Neuron (in vitro differentiated cells): ENCODE measurements around the gene IL1RAP.

ENCODE experiments used
- H2AFZ ChIP-seq: one replicate; pipeline ENCODE4 v1.6.1; 2013; ENCODE audit warnings: low read depth, mild to moderate bottlenecking, inconsistent platforms, low read length, moderate library complexity
- H3K27me3 ChIP-seq: one replicate; pipeline ENCODE4 v1.6.1; 2013; ENCODE audit warnings: low read length; ENCODE audit not compliant: insufficient read depth
- H3K36me3 ChIP-seq: one replicate; pipeline ENCODE4 v1.6.1; 2013; ENCODE audit warnings: low read length; ENCODE audit not compliant: insufficient read depth
- H3K4me1 ChIP-seq: one replicate; pipeline ENCODE4 v1.6.1; 2013; ENCODE audit warnings: low read length; ENCODE audit not compliant: insufficient read depth
- H3K4me3 ChIP-seq: 2 replicates; pipeline ENCODE4 v1.5.1; 2013; ENCODE audit warnings: mild to moderate bottlenecking, low read length, moderate library complexity
- H3K9me3 ChIP-seq: one replicate; pipeline ENCODE4 v1.6.1; 2013; ENCODE audit warnings: low read length

IL1RAP gene

GRCh38 chr3:190619761-190620160, 105.9 kb downstream of the IL1RAP start:
- peaks cover 19% of the 10 kb centered on the region for H3K4me1 ChIP-seq
- no peaks in the 10 kb centered on the region for H3K9me3 ChIP-seq
- H3K36me3 ChIP-seq: no peaks in the 10 kb centered on the region
- H3K4me3 ChIP-seq: no peak overlapping the region
- peaks cover 14% of the 10 kb centered on the region for H3K27me3 ChIP-seq
- no peak overlapping the region for H2AFZ ChIP-seq

- peaks cover 19% of the 10 kb centered on the region for H3K4me1 ChIP-seq
- H3K27me3 ChIP-seq: peaks cover 10% of the 10 kb centered on the region
- H3K36me3 ChIP-seq: no peaks in the 10 kb centered on the region
- no peaks in the 10 kb centered on the region for H3K9me3 ChIP-seq
- no peak overlapping the region for H3K4me3 ChIP-seq
- H2AFZ ChIP-seq: no peak overlapping the region
Observed at GRCh38 chr3:190620886-190621608, 107.2 kb downstream of the IL1RAP start.

DNA sequence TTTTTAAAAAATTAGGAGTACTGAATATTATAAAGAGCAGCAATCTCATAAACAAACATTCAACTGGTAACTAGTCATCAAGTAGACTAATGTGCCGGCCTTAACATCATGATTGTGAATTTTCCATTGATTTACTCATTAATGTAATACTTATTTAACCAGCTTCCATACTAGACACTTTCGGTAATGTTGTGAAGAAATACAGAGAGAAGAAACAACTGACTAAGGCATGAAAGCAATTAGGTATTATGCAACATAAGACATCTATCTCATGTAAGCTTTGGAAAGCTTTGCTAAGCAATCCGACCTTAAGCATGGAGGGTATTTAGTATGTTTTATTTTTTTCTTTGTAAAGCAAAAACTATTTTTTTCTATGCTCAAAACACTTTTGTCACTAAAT, 108.0 kb downstream of the IL1RAP start:
- Histone ChIP-seq H3K9me3 (no peaks in the 10 kb centered on the region), H2AFZ (no peak overlapping the region), H3K4me3 (no peak overlapping the region), H3K36me3 (no peaks in the 10 kb centered on the region), H3K27me3 (peaks cover 10% of the 10 kb centered on the region), H3K4me1 (peaks cover 14% of the 10 kb centered on the region)

- Histone ChIP-seq H2AFZ (no peak overlapping the region), H3K36me3 (no peaks in the 10 kb centered on the region), H3K4me1 (peaks cover 3% of the 10 kb centered on the region), H3K9me3 (no peaks in the 10 kb centered on the region), H3K27me3 (no peaks in the 10 kb centered on the region), H3K4me3 (no peak overlapping the region)
Observed at GRCh38 chr3:190624282-190624681, 110.4 kb downstream of the IL1RAP start.

- H3K27me3 ChIP-seq: no peaks in the 10 kb centered on the region
- H3K9me3 ChIP-seq: no peaks in the 10 kb centered on the region
- H3K36me3 ChIP-seq: no peaks in the 10 kb centered on the region
- no peak overlapping the region for H3K4me3 ChIP-seq
- H3K4me1 ChIP-seq: peaks cover 3% of the 10 kb centered on the region
- H2AFZ ChIP-seq: no peak overlapping the region
Observed at GRCh38 chr3:190626951-190627620, 113.2 kb downstream of the IL1RAP start.

GRCh38 chr3:190629088-190629487, 115.2 kb downstream of the IL1RAP start:
- Histone ChIP-seq H2AFZ (no peak overlapping the region), H3K4me3 (no peak overlapping the region), H3K27me3 (no peaks in the 10 kb centered on the region), H3K36me3 (no peaks in the 10 kb centered on the region), H3K9me3 (no peaks in the 10 kb centered on the region), H3K4me1 (peaks cover 2% of the 10 kb centered on the region)

DNA sequence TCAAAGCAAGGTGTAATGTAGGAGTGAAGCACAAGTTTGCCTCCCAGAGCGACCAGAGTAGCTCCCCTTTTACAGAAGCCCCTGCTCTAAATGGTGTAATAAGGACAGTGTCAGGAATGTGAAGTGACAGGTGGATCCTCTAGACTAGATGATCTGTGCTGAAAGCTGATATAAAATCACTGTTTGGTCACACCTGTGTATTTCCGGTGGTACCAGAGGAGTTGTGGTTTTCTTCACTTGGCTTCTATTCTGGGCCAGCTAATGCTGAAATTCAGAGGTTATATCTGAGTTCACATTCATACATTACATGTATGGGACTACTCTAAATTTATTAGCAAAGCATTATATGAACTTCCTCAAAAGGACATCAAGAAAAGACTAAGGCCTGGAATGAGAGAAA, 117.4 kb downstream of the IL1RAP start:
- Histone ChIP-seq H2AFZ (no peak overlapping the region), H3K27me3 (no peaks in the 10 kb centered on the region)

GRCh38 chr3:190641564-190641963, 127.7 kb downstream of the IL1RAP start:
- H3K27me3 ChIP-seq: no peaks in the 10 kb centered on the region
- H3K36me3 ChIP-seq: no peaks in the 10 kb centered on the region
- no peaks in the 10 kb centered on the region for H3K9me3 ChIP-seq
- H3K4me3 ChIP-seq: no peak overlapping the region
- H3K4me1 ChIP-seq: no peaks in the 10 kb centered on the region
- H2AFZ ChIP-seq: no peak overlapping the region

More for the DNA sequence above, 117.4 kb downstream of the IL1RAP start:
- no peaks in the 10 kb centered on the region for H3K9me3 ChIP-seq
- H3K36me3 ChIP-seq: no peaks in the 10 kb centered on the region
- no peak overlapping the region for H3K4me3 ChIP-seq
- no peaks in the 10 kb centered on the region for H3K4me1 ChIP-seq

- Histone ChIP-seq H3K27me3 (no peaks in the 10 kb centered on the region), H3K36me3 (no peaks in the 10 kb centered on the region), H3K9me3 (no peaks in the 10 kb centered on the region), H2AFZ (no peak overlapping the region), H3K4me3 (no peak overlapping the region), H3K4me1 (no peaks in the 10 kb centered on the region)
Observed at GRCh38 chr3:190642016-190642415, 128.1 kb downstream of the IL1RAP start.

GRCh38 chr3:190644035-190644434, 130.2 kb downstream of the IL1RAP start:
- Histone ChIP-seq H3K9me3 (no peaks in the 10 kb centered on the region), H3K4me3 (no peak overlapping the region), H3K27me3 (no peaks in the 10 kb centered on the region), H3K4me1 (no peaks in the 10 kb centered on the region), H2AFZ (no peak overlapping the region), H3K36me3 (no peaks in the 10 kb centered on the region)

DNA sequence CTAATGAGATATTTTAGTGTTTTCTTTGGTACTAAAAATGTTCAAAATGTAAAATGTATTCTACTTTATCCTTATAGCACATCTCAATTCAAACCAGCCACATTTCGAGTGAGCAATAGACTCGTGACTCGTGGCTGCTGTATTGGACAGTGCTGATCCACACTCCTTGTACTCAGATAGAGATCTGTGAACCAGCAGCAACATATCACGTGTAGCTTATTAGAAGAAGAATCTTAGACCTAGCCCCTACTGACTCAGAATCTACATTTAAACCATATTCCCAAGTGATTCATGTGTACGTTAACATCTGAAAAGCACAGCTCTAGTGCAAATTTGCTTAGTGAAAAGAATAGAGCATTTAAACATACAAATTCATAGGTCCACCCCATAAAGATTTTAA, 130.9 kb downstream of the IL1RAP start:
- H3K36me3 ChIP-seq: no peaks in the 10 kb centered on the region
- H3K27me3 ChIP-seq: no peaks in the 10 kb centered on the region
- H3K4me1 ChIP-seq: no peaks in the 10 kb centered on the region
- no peak overlapping the region for H2AFZ ChIP-seq
- no peak overlapping the region for H3K4me3 ChIP-seq
- no peaks in the 10 kb centered on the region for H3K9me3 ChIP-seq

GRCh38 chr3:190645932-190646460, 132.1 kb downstream of the IL1RAP start:
- H3K36me3 ChIP-seq: no peaks in the 10 kb centered on the region
- H3K4me1 ChIP-seq: no peaks in the 10 kb centered on the region
- no peaks in the 10 kb centered on the region for H3K9me3 ChIP-seq

GRCh38 chr3:190646996-190647395, 133.1 kb downstream of the IL1RAP start:
- Histone ChIP-seq H3K36me3 (no peaks in the 10 kb centered on the region), H3K27me3 (no peaks in the 10 kb centered on the region), H3K9me3 (no peaks in the 10 kb centered on the region), H3K4me1 (no peaks in the 10 kb centered on the region), H2AFZ (no peak overlapping the region), H3K4me3 (no peak overlapping the region)

More at GRCh38 chr3:190645932-190646460, 132.1 kb downstream of the IL1RAP start:
- Histone ChIP-seq H3K4me3 (no peak overlapping the region), H3K27me3 (no peaks in the 10 kb centered on the region), H2AFZ (no peak overlapping the region)
